GM21723 (cell line): ENCODE measurements around the gene GARIN5A.

Source experiments
- ATAC-seq: cut with Tn5 transposase; IDR thresholded peaks from one replicate; pipeline ENCODE4 v1.9.1; 2021; ENCODE audit warnings: mild to moderate bottlenecking, moderate library complexity; ENCODE audit not compliant: unreplicated experiment

GARIN5A gene

GRCh38 chr19:50476224-50476906, at the start of gene GARIN5A, which contains the start of gene EMC10:
TSS of gene GARIN5A (minus strand) at chr19:50476848. CDS start at chr19:50476388, 460 bp downstream.
TSS of gene EMC10 (plus strand) at chr19:50476507. CDS start at chr19:50476545, 38 bp downstream.
- ATAC-seq, result peak; percentile 78

- ATAC-seq, result no peak
These were observed 46.2 kb upstream of the GARIN5A start for GRCh38 chr19:50522881-50523280.

GRCh38 chr19:50520822-50521465, 44.3 kb upstream of the GARIN5A start:
- no peak for ATAC-seq

- no peak for ATAC-seq
These were observed 42.4 kb upstream of the GARIN5A start for GRCh38 chr19:50519006-50519575.

GRCh38 chr19:50518091-50519005, 41.7 kb upstream of the GARIN5A start:
- ATAC-seq, result no peak

GRCh38 chr19:50517704-50518075, 41.0 kb upstream of the GARIN5A start:
- ATAC-seq, result no peak

- no peak for ATAC-seq
These were observed 40.5 kb upstream of the GARIN5A start for GRCh38 chr19:50516964-50517703.

- no peak for ATAC-seq
These were observed 39.8 kb upstream of the GARIN5A start for GRCh38 chr19:50516456-50516855.

- ATAC-seq, result no peak
These were observed 38.5 kb upstream of the GARIN5A start for GRCh38 chr19:50515168-50515561.

- ATAC-seq, result no peak
These were observed 37.9 kb upstream of the GARIN5A start for GRCh38 chr19:50514346-50515167.

GRCh38 chr19:50513746-50514345, 37.2 kb upstream of the GARIN5A start, which contains the start of gene ASPDH:
TSS of gene ASPDH (minus strand) at chr19:50513913. CDS start at chr19:50513823, 90 bp downstream.
- no peak for ATAC-seq

GRCh38 chr19:50512999-50513745, 36.5 kb upstream of the GARIN5A start:
- ATAC-seq, result no peak

GRCh38 chr19:50512112-50512998, 35.7 kb upstream of the GARIN5A start:
- ATAC-seq, result no peak

- ATAC-seq, result peak; percentile 85
These were observed 34.6 kb upstream of the GARIN5A start, which contains the start of gene JOSD2 for GRCh38 chr19:50511069-50511822. TSS of gene JOSD2 (minus strand) at chr19:50511191. CDS start at chr19:50510431, 760 bp downstream.

- ATAC-seq, result no peak
These were observed 34.0 kb upstream of the GARIN5A start for GRCh38 chr19:50510700-50511068.

GRCh38 chr19:50510121-50510670, 33.5 kb upstream of the GARIN5A start:
- no peak for ATAC-seq
